NT2/D1 (cell line): ENCODE data around the gene SPATS1.

Experiments used
- DNase-seq: peaks from one replicate; pipeline ENCODE4 v3.0.0-alpha.2; 2011; ENCODE audit warnings: low read depth, low spot score
- H3K27me3 ChIP-seq: 2 replicates; pipeline ENCODE4 v1.6.0; 2011; ENCODE audit warnings: mild to moderate bottlenecking; ENCODE audit not compliant: insufficient read length, insufficient read depth
- H3K36me3 ChIP-seq: 2 replicates; pipeline ENCODE4 v1.6.1; 2011; ENCODE audit warnings: mild to moderate bottlenecking, low read length, mixed read lengths; ENCODE audit not compliant: insufficient read depth, insufficient read length
- H3K4me1 ChIP-seq: 2 replicates; pipeline ENCODE4 v1.5.1; 2011; ENCODE audit not compliant: insufficient read depth, insufficient read length
- H3K4me3 ChIP-seq: 2 replicates; pipeline ENCODE4 v1.5.1; 2011; ENCODE audit warnings: low read depth; ENCODE audit not compliant: insufficient read length
- H3K9ac ChIP-seq: 2 replicates; pipeline ENCODE4 v1.6.0; 2011; ENCODE audit warnings: low read depth; ENCODE audit not compliant: insufficient read length
- H3K9me3 ChIP-seq: 2 replicates; pipeline ENCODE4 v1.5.1; 2011; ENCODE audit warnings: mild to moderate bottlenecking, low read length; ENCODE audit not compliant: insufficient read depth
- SUZ12 ChIP-seq: IDR thresholded peaks from 2 replicates; pipeline ENCODE4 v1.6.1; 2011; ENCODE audit not compliant: insufficient read length, insufficient read depth; ENCODE audit errors: extremely low read depth
- YY1 ChIP-seq: IDR thresholded peaks from 2 replicates; pipeline ENCODE4 v1.6.1; 2011; ENCODE audit not compliant: insufficient read length, insufficient read depth
- ZNF274 ChIP-seq: IDR thresholded peaks from 2 replicates; pipeline ENCODE4 v1.6.1; 2011; ENCODE audit warnings: mild to moderate bottlenecking, low read depth, low read length

The SPATS1 gene

DNA sequence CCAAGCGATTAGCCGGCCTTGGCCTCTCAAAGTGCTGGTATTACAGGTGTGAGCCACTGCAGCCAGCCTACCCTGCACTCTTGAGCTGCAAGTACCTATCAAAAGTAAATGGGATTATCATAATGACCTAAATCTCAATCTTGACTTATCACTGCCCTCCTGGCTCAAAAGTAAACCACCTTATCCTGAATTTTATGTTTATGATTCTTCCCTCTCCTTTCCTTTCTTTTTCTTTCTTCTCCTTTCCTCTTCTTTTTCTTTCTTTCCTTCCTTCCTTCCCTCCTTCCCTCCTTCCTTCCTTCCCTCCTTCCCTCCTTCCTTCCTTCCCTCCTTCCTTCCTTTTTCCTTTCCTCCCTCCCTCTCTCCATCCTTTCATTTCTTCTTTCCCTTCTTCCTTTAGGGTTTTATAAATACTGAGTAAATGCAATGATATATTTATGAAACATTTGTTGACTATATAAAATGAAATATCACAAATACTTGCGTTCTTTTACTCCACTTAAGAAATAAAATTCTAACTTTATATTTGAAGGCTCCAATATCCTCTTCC is 21.0 kb downstream of the SPATS1 start:
- no peak for DNase-seq
- Histone ChIP-seq H3K9ac (no peak overlapping the region), H3K27me3 (no peaks in the 10 kb centered on the region), H3K4me1 (no peaks in the 10 kb centered on the region), H3K36me3 (no peaks in the 10 kb centered on the region), H3K9me3 (no peaks in the 10 kb centered on the region), H3K4me3 (no peak overlapping the region)
- no peak for TF ChIP-seq SUZ12
- TF ChIP-seq YY1: no peak
- no peak for TF ChIP-seq ZNF274

DNA sequence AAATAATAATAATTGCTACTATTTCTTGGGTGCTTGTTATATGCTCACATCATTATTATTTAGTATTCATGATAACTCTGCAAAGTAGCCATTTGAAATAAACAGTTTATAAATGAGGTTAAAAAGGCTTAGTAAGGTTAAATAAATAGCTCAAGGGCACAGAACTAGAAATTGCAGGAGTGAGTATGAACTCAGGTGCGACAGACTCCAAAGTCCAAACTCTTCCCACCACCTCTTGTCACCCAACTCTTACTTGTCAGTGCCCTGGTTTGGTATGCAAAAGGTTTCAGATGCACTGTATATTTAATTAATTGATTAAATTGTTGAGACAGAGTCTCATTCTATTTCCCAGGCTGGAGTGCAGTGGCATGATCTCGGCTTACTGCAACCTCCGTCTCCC is 24.3 kb downstream of the SPATS1 start:
- no peaks in the 10 kb centered on the region for H3K36me3 ChIP-seq
- H3K9ac ChIP-seq: no peak overlapping the region
- H3K4me1 ChIP-seq: no peaks in the 10 kb centered on the region
- no peaks in the 10 kb centered on the region for H3K27me3 ChIP-seq
- no peak for DNase-seq
- no peak overlapping the region for H3K4me3 ChIP-seq
- H3K9me3 ChIP-seq: no peaks in the 10 kb centered on the region
- TF ChIP-seq ZNF274: no peak
- TF ChIP-seq YY1: no peak
- TF ChIP-seq SUZ12: no peak

DNA sequence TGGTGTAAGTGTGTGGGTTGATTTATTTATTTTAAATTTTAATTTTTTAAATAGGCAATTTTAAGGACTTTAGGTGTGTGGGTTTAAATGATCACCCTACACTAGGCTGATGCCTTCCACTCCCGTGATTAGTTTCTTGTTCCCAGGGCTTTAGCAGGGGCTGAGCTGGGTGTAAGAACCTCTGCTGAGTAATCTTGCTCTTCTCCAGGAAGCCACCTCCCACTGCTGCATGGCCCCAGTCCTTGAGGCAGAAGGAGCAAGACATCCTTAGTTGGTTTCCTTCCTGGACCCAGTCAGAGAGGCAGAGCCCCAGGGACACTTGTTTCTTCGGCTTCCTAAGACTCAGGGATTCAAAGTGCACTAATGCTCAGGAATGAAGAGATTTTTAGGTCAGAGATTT is 25.2 kb downstream of the SPATS1 start:
- TF ChIP-seq YY1: no peak
- TF ChIP-seq SUZ12: no peak
- no peak for TF ChIP-seq ZNF274
- Histone ChIP-seq H3K4me3 (no peak overlapping the region), H3K27me3 (no peaks in the 10 kb centered on the region), H3K36me3 (no peaks in the 10 kb centered on the region), H3K9ac (no peak overlapping the region), H3K9me3 (no peaks in the 10 kb centered on the region), H3K4me1 (no peaks in the 10 kb centered on the region)
- DNase-seq: no peak

DNA sequence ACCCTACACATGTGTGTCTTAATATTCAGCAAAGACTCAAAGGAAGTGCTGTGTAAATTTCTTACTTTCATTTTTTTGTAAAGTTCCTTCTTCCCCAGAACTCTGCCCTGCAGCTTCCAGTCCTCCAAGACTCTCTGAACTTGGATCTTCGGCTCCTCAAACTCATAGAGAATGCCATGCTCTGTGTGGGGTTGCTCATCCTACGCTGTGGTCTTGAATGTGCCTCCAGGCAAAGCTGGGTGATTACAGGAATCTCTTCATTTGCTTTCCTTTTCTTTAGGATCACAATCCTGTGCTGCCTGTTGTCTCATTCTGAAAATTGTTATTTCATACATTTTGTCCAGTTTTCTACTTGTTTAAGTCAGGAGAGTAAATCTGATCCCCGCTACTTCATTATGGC is 30.6 kb downstream of the SPATS1 start:
- Histone ChIP-seq H3K36me3 (no peaks in the 10 kb centered on the region), H3K4me1 (no peaks in the 10 kb centered on the region), H3K27me3 (no peaks in the 10 kb centered on the region), H3K9ac (no peak overlapping the region), H3K4me3 (no peak overlapping the region), H3K9me3 (no peaks in the 10 kb centered on the region)
- TF ChIP-seq ZNF274 (no peak), YY1 (no peak), SUZ12 (no peak)
- DNase-seq: no peak

DNA sequence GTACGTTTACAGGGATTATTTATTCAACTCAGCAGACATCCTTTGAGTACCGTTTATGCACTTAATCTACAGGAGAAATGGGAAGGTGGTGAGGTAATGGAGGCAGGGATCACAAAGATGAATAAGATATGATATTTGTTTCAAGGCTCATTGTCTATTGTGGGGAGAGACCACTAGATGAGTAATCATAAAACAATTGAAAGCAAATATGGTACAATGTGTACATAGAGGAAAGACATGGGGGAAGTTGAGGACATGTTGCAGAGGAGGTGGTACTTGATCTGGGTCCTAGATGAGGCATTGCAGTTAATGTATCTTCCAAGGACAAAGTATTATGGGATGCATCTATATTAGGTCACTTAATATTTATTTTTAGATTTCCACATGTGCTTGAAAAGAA is 31.3 kb downstream of the SPATS1 start:
- TF ChIP-seq SUZ12: no peak
- TF ChIP-seq YY1: no peak
- no peak for TF ChIP-seq ZNF274
- no peak overlapping the region for H3K4me3 ChIP-seq
- H3K9me3 ChIP-seq: no peaks in the 10 kb centered on the region
- no peaks in the 10 kb centered on the region for H3K36me3 ChIP-seq
- H3K4me1 ChIP-seq: no peaks in the 10 kb centered on the region
- no peaks in the 10 kb centered on the region for H3K27me3 ChIP-seq
- no peak overlapping the region for H3K9ac ChIP-seq
- DNase-seq: no peak

DNA sequence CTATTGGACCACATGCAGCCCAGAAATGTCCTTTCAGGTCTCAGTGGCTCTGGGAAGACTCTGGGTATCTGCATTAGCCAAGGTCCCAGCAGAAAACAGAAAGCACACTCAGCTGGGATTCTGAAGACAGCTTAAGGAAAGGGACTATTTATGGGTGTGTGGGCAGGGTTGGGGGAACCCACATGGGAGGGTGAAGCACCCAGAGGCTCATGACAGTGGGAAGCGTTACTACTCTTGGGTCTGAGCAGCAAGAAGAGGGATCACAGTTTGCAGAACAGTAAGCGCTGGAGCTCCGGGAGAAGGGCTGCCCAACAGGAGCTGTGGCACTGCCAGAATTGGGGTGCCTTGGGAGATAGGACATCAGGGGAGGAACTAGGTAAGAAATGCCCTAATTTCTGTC is 32.6 kb downstream of the SPATS1 start:
- no peak overlapping the region for H3K9ac ChIP-seq
- no peak overlapping the region for H3K4me3 ChIP-seq
- no peak for DNase-seq
- H3K9me3 ChIP-seq: no peaks in the 10 kb centered on the region
- H3K4me1 ChIP-seq: no peaks in the 10 kb centered on the region
- H3K36me3 ChIP-seq: no peaks in the 10 kb centered on the region
- H3K27me3 ChIP-seq: no peaks in the 10 kb centered on the region
- TF ChIP-seq SUZ12: no peak
- no peak for TF ChIP-seq ZNF274
- no peak for TF ChIP-seq YY1

DNA sequence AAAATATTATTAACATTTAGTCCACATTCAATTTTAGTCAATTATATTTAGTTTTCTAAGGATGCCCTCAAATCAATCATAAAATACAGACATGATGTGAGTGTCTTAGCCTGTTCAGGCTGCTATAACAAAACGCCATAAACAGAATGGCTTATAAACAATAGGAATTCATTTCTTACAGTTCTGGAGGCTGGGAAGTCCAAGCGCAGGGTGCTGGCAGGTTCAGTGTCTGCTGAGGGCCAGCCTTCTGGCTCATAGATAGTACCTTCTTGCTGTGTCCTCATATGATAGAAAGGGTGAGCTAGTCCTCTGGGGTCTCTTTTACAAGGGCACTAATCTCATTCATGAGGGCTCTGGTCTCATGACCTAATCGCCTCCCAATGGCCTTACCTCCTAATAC is 35.0 kb downstream of the SPATS1 start:
- DNase-seq: no peak
- no peaks in the 10 kb centered on the region for H3K27me3 ChIP-seq
- TF ChIP-seq ZNF274 (no peak), SUZ12 (no peak)
- H3K9me3 ChIP-seq: no peaks in the 10 kb centered on the region
- H3K9ac ChIP-seq: no peak overlapping the region
- no peaks in the 10 kb centered on the region for H3K4me1 ChIP-seq
- no peaks in the 10 kb centered on the region for H3K36me3 ChIP-seq
- H3K4me3 ChIP-seq: no peak overlapping the region

DNA sequence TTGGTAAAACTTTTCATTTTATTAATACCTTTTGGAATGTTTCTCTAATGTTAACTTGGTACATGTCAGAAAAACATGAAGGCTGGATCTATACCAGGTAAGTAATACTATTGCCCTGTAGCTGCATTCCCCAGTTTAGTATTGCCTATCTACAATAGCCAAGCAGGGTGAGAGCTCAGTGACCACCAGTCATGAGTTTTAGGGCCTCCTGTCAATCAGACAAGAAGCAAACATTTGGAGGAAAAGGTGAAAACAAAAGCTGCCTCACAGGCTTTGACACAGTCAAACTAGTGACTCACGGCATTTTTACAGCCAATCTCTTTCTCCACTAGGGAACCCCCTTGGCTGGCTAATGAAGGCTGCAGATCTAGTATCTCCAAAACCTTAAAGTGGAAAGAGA is 35.5 kb downstream of the SPATS1 start:
- Histone ChIP-seq H3K4me3 (no peak overlapping the region), H3K27me3 (no peaks in the 10 kb centered on the region), H3K9ac (no peak overlapping the region), H3K36me3 (no peaks in the 10 kb centered on the region), H3K4me1 (no peaks in the 10 kb centered on the region), H3K9me3 (no peaks in the 10 kb centered on the region)
- TF ChIP-seq ZNF274: no peak
- TF ChIP-seq SUZ12: no peak
- no peak for TF ChIP-seq YY1
- no peak for DNase-seq
